ENCODE results near the gene GNMT.

GRCh38 chr6:42933205-42933604 is 27.3 kb upstream of the GNMT start:
- TF ChIP-seq REST (IDR thresholded peaks at IDR 0.05; ENCODE audit: borderline replicate concordance) (no peak), EP300 (conservative IDR thresholded peaks at IDR 0.05; ENCODE audit: poor library complexity, severe bottlenecking) (no peak), RAD21 (conservative IDR thresholded peaks at IDR 0.05) (no peak), CTCF (IDR thresholded peaks at IDR 0.05; ENCODE audit: poor library complexity, severe bottlenecking) (no peak), TAF1 (IDR thresholded peaks at IDR 0.05; ENCODE audit: low read depth) (no peak)

All from neural cell (in vitro differentiated cells).